ENCODE results near the gene NTN4. TPM values are rescaled to one million over a fixed set of nuclear protein-coding genes. Genes with fewer than 3 reads are reported as not detected.
A peak's percentile ranks its signal among the peaks of the same experiment; 100 is the strongest.
"Not testable (repeated sequence)": the region's sequence is repeated elsewhere in the genome, so short reads cannot be mapped to it uniquely, and the experiment has no call there.

The NTN4 gene
- total and polyA plus RNA-seq, 12 donors, result 17.9 to 105 (median 64.5) TPM

- intact Hi-C loops (cut with DNase I), result loop anchor here in 3 of 10 donors (5.0 to 10.0 kb wide), 3 partner anchors 36 to 113 kb away; partner anchors contain the start of gene NTN4 (in 1 of the 3)
- Histone ChIP-seq H3K4me1 (peaks cover 14 to 86% (median 49%) of the 10 kb centered on the region in 9 donors), H3K9me3 (no peaks in the 10 kb centered on the region), H3K36me3 (peaks cover 0 to 12% (median 0%) of the 10 kb centered on the region in 9 donors), H3K27me3 (no peaks in the 10 kb centered on the region), H3K4me3 (no peak overlapping the region), H3K27ac (peak overlapping the region in 9 of 10 donors; percentile 6 to 94 (median 88))
- DNase-seq (no peak), ATAC-seq (no peak)
- WGBS, 2 donors, result 84 to 88% methylated on average over 11 of the region's 11 CpGs
- TF ChIP-seq CTCF (IDR thresholded peaks at IDR 0.05), result no peak
These were observed 52.4 kb downstream of the NTN4 start for GRCh38 chr12:95738024-95738611.

- peaks cover 14 to 81% (median 46%) of the 10 kb centered on the region in 9 donors for H3K4me1 ChIP-seq
- no peaks in the 10 kb centered on the region for H3K27me3 ChIP-seq
- peak; percentile 34 to 50 for DNase-seq
- H3K9me3 ChIP-seq, result no peaks in the 10 kb centered on the region
- H3K36me3 ChIP-seq, result peaks cover 0 to 12% (median 0%) of the 10 kb centered on the region in 9 donors
- WGBS, 2 donors, result 25 to 35% methylated on average over 2 of the region's 2 CpGs
- no peak overlapping the region for H3K4me3 ChIP-seq
- H3K27ac ChIP-seq, result peak overlapping the region; percentile 1 to 94 (median 80)
- intact Hi-C loops (cut with DNase I), result loop anchor here in 3 of 10 donors (5.0 to 10.0 kb wide), 3 partner anchors 34 to 112 kb away; partner anchors contain the start of gene NTN4 (in 1 of the 3)
- TF ChIP-seq CTCF (IDR thresholded peaks at IDR 0.05), result no peak
- peak; percentile 53 to 88 (median 70) for ATAC-seq
These were observed 53.9 kb downstream of the NTN4 start for GRCh38 chr12:95736631-95737030.

GRCh38 chr12:95735728-95736127, 54.8 kb downstream of the NTN4 start:
- peaks cover 0 to 12% (median 0%) of the 10 kb centered on the region in 9 donors for H3K36me3 ChIP-seq
- ATAC-seq, result not testable (repeated sequence)

GRCh38 chr12:95733141-95733825, 57.3 kb downstream of the NTN4 start:
- peaks cover 10 to 72% (median 38%) of the 10 kb centered on the region in 9 donors for H3K4me1 ChIP-seq
- intact Hi-C loops (cut with DNase I), result loop anchor here in 1 of 10 donors (5.0 to 10.0 kb wide), 2 partner anchors 59 to 108 kb away; partner anchors contain the start of gene NTN4
- WGBS, 2 donors, result 69 to 77% methylated on average over 3 of the region's 3 CpGs
- no peak overlapping the region for H3K4me3 ChIP-seq
- H3K27me3 ChIP-seq, result no peaks in the 10 kb centered on the region
- H3K36me3 ChIP-seq, result peaks cover 0 to 12% (median 0%) of the 10 kb centered on the region in 9 donors
- peak overlapping the region; percentile 16 to 94 (median 62) for H3K27ac ChIP-seq
- ATAC-seq (peak in 7 of 8 donors; percentile 20 to 57 (median 30)), DNase-seq (no peak)
- TF ChIP-seq CTCF (IDR thresholded peaks at IDR 0.05), result no peak
- no peaks in the 10 kb centered on the region for H3K9me3 ChIP-seq

More at GRCh38 chr12:95735728-95736127, 54.8 kb downstream of the NTN4 start:
- not testable (repeated sequence) for DNase-seq, H3K4me3 ChIP-seq, H3K27me3 ChIP-seq, H3K9me3 ChIP-seq
- Histone ChIP-seq H3K4me1 (peaks cover 12 to 83% (median 44%) of the 10 kb centered on the region in 9 donors), H3K27ac (peak overlapping the region in 9 of 10 donors; percentile 66 to 94 (median 86))
- intact Hi-C loops (cut with DNase I), result loop anchor here in 3 of 10 donors (5.0 to 10.0 kb wide), 3 partner anchors 33 to 111 kb away; partner anchors contain the start of gene NTN4 (in 1 of the 3)
- WGBS, 2 donors, result 84 to 92% methylated on average over 5 of the region's 5 CpGs
